Liver (tissue), 9 donors: ENCODE results near the gene CNTN1. TPM values are rescaled to one million over a fixed set of nuclear protein-coding genes. Genes with fewer than 3 reads are reported as not detected.
A peak's percentile ranks its signal among the peaks of the same experiment; 100 is the strongest.

Experiments
- DNase-seq: peaks from one replicate; pipeline ENCODE4 v3.0.0-alpha.2; 2017; ENCODE audit warnings: low spot score
- H3K27ac ChIP-seq, 2 donors: one replicate each; pipeline ENCODE4 v1.7.0; 2013; ENCODE audit warnings: inconsistent platforms in 2 of 2, low read length in 2 of 2, control low read depth in 1 of 2, low read depth in 1 of 2, mild to moderate bottlenecking in 1 of 2
- H3K27me3 ChIP-seq, 4 donors: one replicate each; pipeline versions ENCODE4 v1.6.1 to v1.7.0; 2013; ENCODE audit warnings: low read length in 3 of 4, inconsistent platforms in 1 of 4, mild to moderate bottlenecking in 1 of 4, moderate library complexity in 1 of 4; ENCODE audit not compliant: control insufficient read depth in 4 of 4, insufficient read depth in 4 of 4
- H3K36me3 ChIP-seq, 4 donors: one replicate each; pipeline versions ENCODE4 v1.6.1 to v1.7.0; 2013; ENCODE audit warnings: low read length in 3 of 4, mild to moderate bottlenecking in 3 of 4, low read depth in 1 of 4, moderate library complexity in 1 of 4; ENCODE audit not compliant: control insufficient read depth in 4 of 4, insufficient read depth in 3 of 4
- H3K4me1 ChIP-seq, 4 donors: one replicate each; pipeline versions ENCODE4 v1.6.1 to v1.7.0; 2013; ENCODE audit warnings: low read length in 3 of 4, mild to moderate bottlenecking in 3 of 4, moderate library complexity in 1 of 4; ENCODE audit not compliant: control insufficient read depth in 4 of 4, insufficient read depth in 4 of 4
- H3K4me3 ChIP-seq, 3 donors: one replicate each; pipeline versions ENCODE4 v1.6.1 to v1.7.0; 2013; ENCODE audit warnings: low read length in 3 of 3, control low read depth in 1 of 3, low read depth in 1 of 3, mild to moderate bottlenecking in 1 of 3
- H3K9ac ChIP-seq, 2 donors: one replicate each; pipeline ENCODE4 v1.7.0; 2013; ENCODE audit warnings: low read length in 2 of 2, mild to moderate bottlenecking in 2 of 2, moderate library complexity in 2 of 2, control low read depth in 1 of 2, low read depth in 1 of 2
- H3K9me3 ChIP-seq, 4 donors: one replicate each; pipeline versions ENCODE4 v1.6.1 to v1.7.0; 2013; ENCODE audit warnings: low read length in 3 of 4; ENCODE audit not compliant: control insufficient read depth in 4 of 4
- EGR1 ChIP-seq, 2 donors: IDR thresholded peaks; 2 replicates each; pipeline ENCODE4 v1.6.1; 2016 to 2018; ENCODE audit warnings: antibody characterized with exemption in 2 of 2, low read depth in 2 of 2
- FOXA1 ChIP-seq: IDR thresholded peaks from 2 replicates; pipeline ENCODE4 v1.6.1; 2016; ENCODE audit warnings: antibody characterized with exemption
- FOXA2 ChIP-seq: IDR thresholded peaks from 2 replicates; pipeline ENCODE4 v1.6.1; 2016; ENCODE audit warnings: antibody characterized with exemption
- GABPA ChIP-seq, 2 donors: IDR thresholded peaks in 1 of 2; conservative IDR thresholded peaks in 1 of 2; 2 replicates each; pipeline ENCODE4 v1.6.1; 2016; ENCODE audit warnings: antibody characterized with exemption in 2 of 2, mild to moderate bottlenecking in 1 of 2, moderate library complexity in 1 of 2
- HNF4A ChIP-seq, 2 donors: conservative IDR thresholded peaks; 2 replicates each; pipeline ENCODE4 v1.6.1; 2016; ENCODE audit warnings: antibody characterized with exemption in 2 of 2, mild to moderate bottlenecking in 2 of 2
- HNF4G ChIP-seq: IDR thresholded peaks from 2 replicates; pipeline ENCODE4 v1.6.1; 2016; ENCODE audit warnings: antibody characterized with exemption
- JUND ChIP-seq, 2 donors: IDR thresholded peaks; 2 replicates each; pipeline ENCODE4 v1.6.1; 2016; ENCODE audit warnings: antibody characterized with exemption in 2 of 2
- NR2F2 ChIP-seq: IDR thresholded peaks from 2 replicates; pipeline ENCODE4 v1.6.1; 2016; ENCODE audit warnings: antibody characterized with exemption
- RAD21 ChIP-seq, 2 donors: IDR thresholded peaks; 2 replicates each; pipeline ENCODE4 v1.6.1; 2016; ENCODE audit warnings: antibody characterized with exemption in 2 of 2, mild to moderate bottlenecking in 2 of 2
- REST ChIP-seq: IDR thresholded peaks from 2 replicates; pipeline ENCODE4 v1.6.1; 2016; ENCODE audit warnings: antibody characterized with exemption, mild to moderate bottlenecking
- RXRA ChIP-seq, 2 donors: IDR thresholded peaks; 2 replicates each; pipeline ENCODE4 v1.6.1; 2017 to 2018; ENCODE audit warnings: antibody characterized with exemption in 2 of 2, mild to moderate bottlenecking in 1 of 2
- SP1 ChIP-seq: IDR thresholded peaks from 2 replicates; pipeline ENCODE4 v1.6.1; 2018; ENCODE audit warnings: antibody characterized with exemption, mild to moderate bottlenecking
- TAF1 ChIP-seq: conservative IDR thresholded peaks from 2 replicates; pipeline ENCODE4 v1.6.1; 2016; ENCODE audit warnings: antibody characterized with exemption, mild to moderate bottlenecking
- YY1 ChIP-seq: IDR thresholded peaks from 2 replicates; pipeline ENCODE4 v1.6.1; 2016; ENCODE audit warnings: antibody characterized with exemption, mild to moderate bottlenecking
- ZBTB33 ChIP-seq: IDR thresholded peaks from 2 replicates; pipeline ENCODE4 v1.6.1; 2016; ENCODE audit warnings: antibody characterized with exemption
- WGBS: extraction: QIAGEN DNeasy Blood & Tissue Kit; methylation state at CpG from one replicate; pipeline ENCODE4 v1.1.7; 2013; 5-methylcytosine and 5-hydroxymethylcytosine counted together
- polyA plus RNA-seq, 2 donors: library from polyadenylated mRNA; stranded (reverse) in 1 of 2; unstranded in 1 of 2; fragments of 200-250 nt in 1 of 2; fragments of >200 nt in 1 of 2; fragmentation: Nextera tagmentation in 1 of 2; extraction: Ambion mirVana in 1 of 2; gene quantifications; one replicate each; pipeline versions ENCODE4 v1.2.1 to v1.2.3, GENCODE V29; 2013 to 2015
- total RNA-seq, 2 donors: library from RNA; depleted of rRNA; stranded (reverse); fragments of >200 nt; gene quantifications; one replicate each; pipeline ENCODE4 v1.2.3, GENCODE V29; 2014
- TF ChIP-seq, protein P1 (sequence below): IDR thresholded peaks from 2 replicates; pipeline ENCODE4 v1.6.1; 2016; ENCODE audit warnings: antibody characterized with exemption
- TF ChIP-seq, protein P2 (sequence below): IDR thresholded peaks from 2 replicates; pipeline ENCODE4 v1.6.1; 2016; ENCODE audit warnings: antibody characterized with exemption
- donor health status: healthy.
- donor health status: healthy.
- donor health status: healthy.
- donor health status: healthy.
- donor health status: healthy.

Gene CNTN1
- total and polyA plus RNA-seq, 4 donors: 0.03 to 1.2 (median 0.43) TPM

GRCh38 chr12:41061192-41061591, 369.0 kb downstream of the CNTN1 start:
- Histone ChIP-seq H3K4me3 (no peak overlapping the region), H3K9me3 (no peaks in the 10 kb centered on the region), H3K36me3 (no peaks in the 10 kb centered on the region), H3K4me1 (peaks cover 3 to 12% (median 4%) of the 10 kb centered on the region in 4 donors), H3K9ac (no peak overlapping the region), H3K27ac (no peak overlapping the region), H3K27me3 (peaks cover 0 to 7% (median 0%) of the 10 kb centered on the region in 4 donors)
- TF ChIP-seq, protein P1, sequence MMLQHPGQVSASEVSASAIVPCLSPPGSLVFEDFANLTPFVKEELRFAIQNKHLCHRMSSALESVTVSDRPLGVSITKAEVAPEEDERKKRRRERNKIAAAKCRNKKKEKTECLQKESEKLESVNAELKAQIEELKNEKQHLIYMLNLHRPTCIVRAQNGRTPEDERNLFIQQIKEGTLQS: no peak
- TF ChIP-seq RXRA (IDR thresholded peaks at IDR 0.05): peak in 1 of 2 donors; percentile 43
- peak; percentile 71 for TF ChIP-seq FOXA2
- TF ChIP-seq TAF1: no peak
- TF ChIP-seq, protein P2, sequence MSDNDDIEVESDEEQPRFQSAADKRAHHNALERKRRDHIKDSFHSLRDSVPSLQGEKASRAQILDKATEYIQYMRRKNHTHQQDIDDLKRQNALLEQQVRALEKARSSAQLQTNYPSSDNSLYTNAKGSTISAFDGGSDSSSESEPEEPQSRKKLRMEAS: no peak
- peak in 1 of 2 donors; percentile 34 for TF ChIP-seq HNF4A (conservative IDR thresholded peaks at IDR 0.05)
- TF ChIP-seq EGR1 (IDR thresholded peaks at IDR 0.05; ENCODE audit: low read depth in 2 of 2): no peak
- TF ChIP-seq FOXA1: peak; percentile 55
- WGBS: 25% methylated on average over 2 of the region's 2 CpGs
- no peak for DNase-seq

DNA sequence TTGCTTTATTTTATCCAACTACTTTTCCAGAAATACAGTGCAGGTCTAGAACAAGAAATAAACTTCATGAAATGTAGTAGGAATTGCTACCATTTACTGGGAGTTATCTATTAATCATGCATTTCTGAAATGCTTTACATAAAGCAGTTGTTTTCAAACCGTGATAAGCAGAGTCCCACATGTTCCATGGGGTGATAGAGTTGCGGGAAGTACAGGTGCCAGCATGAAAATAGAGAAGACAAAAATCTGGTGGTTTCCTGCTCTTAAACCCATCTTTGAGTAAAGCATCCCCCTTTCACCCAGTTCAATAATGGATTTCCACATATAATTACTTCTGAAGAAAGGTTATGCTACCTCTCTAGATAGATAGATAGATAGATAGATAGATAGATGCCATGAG, 372.2 kb downstream of the CNTN1 start:
- H3K27ac ChIP-seq: no peak overlapping the region
- no peak overlapping the region for H3K9ac ChIP-seq
- H3K4me3 ChIP-seq: no peak overlapping the region
- H3K9me3 ChIP-seq: no peaks in the 10 kb centered on the region
- H3K27me3 ChIP-seq: peaks cover 0 to 7% (median 0%) of the 10 kb centered on the region in 4 donors
- peaks cover 3 to 12% (median 4%) of the 10 kb centered on the region in 4 donors for H3K4me1 ChIP-seq
- TF ChIP-seq TAF1 (no peak), NR2F2 (no peak), RXRA (IDR thresholded peaks at IDR 0.05) (no peak), SP1 (no peak), HNF4G (no peak), GABPA (IDR thresholded peaks at IDR 0.05 in 1 of 2, conservative IDR thresholded peaks at IDR 0.05 in 1 of 2) (no peak), ZBTB33 (no peak)
- TF ChIP-seq, protein P1: no peak
- TF ChIP-seq, protein P2: no peak
- DNase-seq: no peak
- 91% methylated on average over 2 of the region's 2 CpGs for WGBS
- no peaks in the 10 kb centered on the region for H3K36me3 ChIP-seq

DNA sequence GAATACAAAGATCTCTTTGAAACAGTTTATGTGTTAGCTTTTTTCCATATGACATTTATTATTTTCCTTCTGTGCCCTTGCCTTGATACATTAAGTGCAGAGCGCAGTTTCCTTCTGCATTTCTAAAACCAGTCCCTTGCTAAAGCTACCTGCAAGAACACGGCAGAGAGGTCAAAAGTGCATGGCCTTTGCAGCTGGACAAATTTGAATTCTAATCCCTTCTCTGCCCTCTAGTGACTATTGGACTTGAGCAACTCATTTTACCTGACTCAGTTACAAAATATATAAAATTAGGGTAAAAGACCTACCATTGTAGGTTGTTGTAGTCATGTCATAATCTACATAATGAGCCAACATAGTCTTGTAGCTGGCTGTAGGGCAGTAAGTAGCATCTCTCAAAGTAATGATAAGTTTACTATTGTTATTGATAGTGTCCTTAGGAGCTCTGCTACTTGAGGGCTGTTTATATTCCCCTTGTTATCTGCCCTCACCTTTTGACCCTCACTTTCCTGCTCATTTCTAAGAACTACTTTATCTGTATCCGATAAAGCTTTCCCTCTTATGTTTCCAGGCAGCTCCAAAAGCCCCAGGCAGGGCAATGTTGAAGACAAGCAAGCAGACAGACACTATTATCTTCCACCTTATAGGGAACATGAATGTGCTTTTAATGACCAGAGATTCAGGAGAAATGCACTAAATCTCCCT, 375.9 kb downstream of the CNTN1 start:
- Histone ChIP-seq H3K9ac (no peak overlapping the region), H3K27ac (no peak overlapping the region), H3K4me3 (no peak overlapping the region), H3K4me1 (no peaks in the 10 kb centered on the region), H3K9me3 (no peaks in the 10 kb centered on the region), H3K36me3 (no peaks in the 10 kb centered on the region), H3K27me3 (peaks cover 0 to 9% (median 0%) of the 10 kb centered on the region in 4 donors)
- 24% methylated on average over 3 of the region's 3 CpGs for WGBS
- no peak for DNase-seq
- TF ChIP-seq HNF4A (conservative IDR thresholded peaks at IDR 0.05): peak; percentile 41 to 47
- TF ChIP-seq REST: no peak
- peak; percentile 52 to 75 for TF ChIP-seq RAD21 (IDR thresholded peaks at IDR 0.05)
- TF ChIP-seq RXRA (IDR thresholded peaks at IDR 0.05): peak; percentile 17 to 48
- TF ChIP-seq JUND (IDR thresholded peaks at IDR 0.05): no peak
- TF ChIP-seq, protein P1: no peak
- no peak for TF ChIP-seq YY1
- no peak for TF ChIP-seq GABPA (IDR thresholded peaks at IDR 0.05 in 1 of 2, conservative IDR thresholded peaks at IDR 0.05 in 1 of 2)
- no peak for TF ChIP-seq FOXA1
- TF ChIP-seq, protein P2: no peak
- no peak for TF ChIP-seq TAF1
- no peak for TF ChIP-seq SP1
- TF ChIP-seq FOXA2: no peak
- TF ChIP-seq HNF4G: no peak
